Gastroesophageal sphincter (tissue), 4 donors: ENCODE results near the gene MAP3K1. TPM values are rescaled to one million over a fixed set of nuclear protein-coding genes. Genes with fewer than 3 reads are reported as not detected.

Source experiments
- ATAC-seq: fragments of 150-250 bp; one replicate; pipeline ENCODE4 v1.9.1; 2016; ENCODE audit warnings: mild to moderate bottlenecking, moderate library complexity
- H3K27ac ChIP-seq, 4 donors: fragments of 200-600 bp; sonication (generic) in 3 of 4; 1 replicate in 3 of 4; 2 replicates in 1 of 4; pipeline ENCODE4 v1.5.1; 2016 to 2019
- H3K27me3 ChIP-seq: fragments of 200-600 bp; sonication (generic); one replicate; pipeline ENCODE4 v1.5.1; 2019
- H3K36me3 ChIP-seq, 2 donors: fragments of 200-600 bp; sonication (generic); one replicate each; pipeline ENCODE4 v1.5.1; 2019; ENCODE audit warnings: control low read depth in 1 of 2
- H3K4me1 ChIP-seq, 3 donors: fragments of 200-600 bp; sonication (generic); 1 replicate in 2 of 3; 2 replicates in 1 of 3; pipeline ENCODE4 v1.5.1; 2016 to 2019; ENCODE audit warnings: control low read depth in 2 of 3
- H3K4me3 ChIP-seq, 2 donors: fragments of 200-600 bp; sonication (generic); one replicate each; pipeline ENCODE4 v1.5.1; 2019; ENCODE audit warnings: mild to moderate bottlenecking in 1 of 2, moderate library complexity in 1 of 2
- H3K9me3 ChIP-seq, 3 donors: fragments of 200-600 bp; sonication (generic); one replicate each; pipeline ENCODE4 v1.5.1; 2017 to 2019; ENCODE audit warnings: control low read depth in 2 of 3
- EP300 ChIP-seq: sonication (generic); formaldehyde crosslinking; IDR thresholded peaks from one replicate; pipeline ENCODE4 v1.6.1; 2017; ENCODE audit warnings: antibody characterized with exemption, mild to moderate bottlenecking
- POLR2A ChIP-seq, 2 donors: fragments of 450-650 bp; IDR thresholded peaks; one replicate each; pipeline ENCODE4 v1.6.1; 2017; ENCODE audit warnings: antibody characterized with exemption in 2 of 2, mild to moderate bottlenecking in 2 of 2, moderate library complexity in 1 of 2
- POLR2AphosphoS5 ChIP-seq: sonication (generic); formaldehyde crosslinking; IDR thresholded peaks from one replicate; pipeline ENCODE4 v1.6.1; 2017; ENCODE audit warnings: antibody characterized with exemption
- WGBS, 2 donors: methylation state at CpG; one replicate each; pipeline ENCODE4 v1.1.5; 2018; ENCODE audit warnings: low coverage in 1 of 2; 5-methylcytosine and 5-hydroxymethylcytosine counted together
- total RNA-seq, 4 donors: library from RNA; depleted of rRNA; stranded (reverse); fragments of >200 nt; gene quantifications; one replicate each; pipeline ENCODE4 v1.1.0, GENCODE V29; 2016
- TF ChIP-seq, protein P1 (sequence below), 4 experiments: fragments of 200-600 bp in 2 of 4; fragments of 450-650 bp in 2 of 4; sonication (generic) in 1 of 4; IDR thresholded peaks; one replicate each; pipeline ENCODE4 v1.5.1; 2017 to 2019; ENCODE audit warnings: antibody characterized with exemption in 4 of 4, mild to moderate bottlenecking in 2 of 4, moderate library complexity in 2 of 4

Gene MAP3K1
- total RNA-seq, 4 donors from 2014 or later: 7.6 to 16.0 (median 9.7) TPM

- Histone ChIP-seq H3K36me3 (no peaks in the 10 kb centered on the region), H3K27me3 (no peaks in the 10 kb centered on the region), H3K4me1 (peaks cover 0 to 84% (median 13%) of the 10 kb centered on the region in 3 donors), H3K9me3 (no peaks in the 10 kb centered on the region), H3K27ac (no peak overlapping the region), H3K4me3 (no peak overlapping the region)
- no peak for TF ChIP-seq POLR2AphosphoS5
- no peak for TF ChIP-seq EP300
- TF ChIP-seq, protein P1, sequence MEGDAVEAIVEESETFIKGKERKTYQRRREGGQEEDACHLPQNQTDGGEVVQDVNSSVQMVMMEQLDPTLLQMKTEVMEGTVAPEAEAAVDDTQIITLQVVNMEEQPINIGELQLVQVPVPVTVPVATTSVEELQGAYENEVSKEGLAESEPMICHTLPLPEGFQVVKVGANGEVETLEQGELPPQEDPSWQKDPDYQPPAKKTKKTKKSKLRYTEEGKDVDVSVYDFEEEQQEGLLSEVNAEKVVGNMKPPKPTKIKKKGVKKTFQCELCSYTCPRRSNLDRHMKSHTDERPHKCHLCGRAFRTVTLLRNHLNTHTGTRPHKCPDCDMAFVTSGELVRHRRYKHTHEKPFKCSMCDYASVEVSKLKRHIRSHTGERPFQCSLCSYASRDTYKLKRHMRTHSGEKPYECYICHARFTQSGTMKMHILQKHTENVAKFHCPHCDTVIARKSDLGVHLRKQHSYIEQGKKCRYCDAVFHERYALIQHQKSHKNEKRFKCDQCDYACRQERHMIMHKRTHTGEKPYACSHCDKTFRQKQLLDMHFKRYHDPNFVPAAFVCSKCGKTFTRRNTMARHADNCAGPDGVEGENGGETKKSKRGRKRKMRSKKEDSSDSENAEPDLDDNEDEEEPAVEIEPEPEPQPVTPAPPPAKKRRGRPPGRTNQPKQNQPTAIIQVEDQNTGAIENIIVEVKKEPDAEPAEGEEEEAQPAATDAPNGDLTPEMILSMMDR (IDR thresholded peaks at IDR 0.05): no peak
- no peak for TF ChIP-seq POLR2A (IDR thresholded peaks at IDR 0.05)
- WGBS, 2 donors: 58 to 59% methylated on average over 3 to 5 of the region's 5 CpGs
- ATAC-seq: no peak
These were observed 11.7 kb downstream of the MAP3K1 start for GRCh38 chr5:56827049-56827448.

DNA sequence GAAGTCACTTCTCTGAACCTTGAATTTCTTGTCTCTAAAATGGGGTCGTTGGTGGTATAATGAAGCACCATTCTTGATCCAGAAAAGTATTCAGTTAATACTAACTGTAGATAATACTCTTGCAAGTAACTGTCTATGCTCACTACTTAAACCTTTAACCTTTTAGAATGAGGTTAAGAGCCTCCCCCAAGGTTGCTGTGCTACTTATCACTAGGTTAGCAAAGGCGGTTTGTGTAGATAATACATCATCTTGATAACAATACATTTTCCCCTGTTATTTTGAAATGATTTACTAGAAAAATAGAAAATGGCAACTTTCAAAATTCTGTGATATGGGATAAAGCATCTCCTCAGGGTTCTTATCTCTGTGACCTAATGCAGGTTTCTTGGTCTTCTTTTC, 12.6 kb downstream of the MAP3K1 start:
- ATAC-seq: no peak
- peaks cover 0 to 90% (median 13%) of the 10 kb centered on the region in 3 donors for H3K4me1 ChIP-seq
- 79 to 89% methylated on average over 2 of the region's 2 CpGs for WGBS, 2 donors
- no peaks in the 10 kb centered on the region for H3K27me3 ChIP-seq
- no peaks in the 10 kb centered on the region for H3K36me3 ChIP-seq
- H3K9me3 ChIP-seq: no peaks in the 10 kb centered on the region
- H3K4me3 ChIP-seq: no peak overlapping the region
- TF ChIP-seq EP300: no peak
- TF ChIP-seq, protein P1 (IDR thresholded peaks at IDR 0.05): no peak
- TF ChIP-seq POLR2AphosphoS5: no peak
- no peak for TF ChIP-seq POLR2A (IDR thresholded peaks at IDR 0.05)
- H3K27ac ChIP-seq: no peak overlapping the region

GRCh38 chr5:56829137-56829908, 14.0 kb downstream of the MAP3K1 start:
- H3K4me3 ChIP-seq: no peak overlapping the region
- ATAC-seq: no peak
- no peaks in the 10 kb centered on the region for H3K27me3 ChIP-seq
- H3K27ac ChIP-seq: no peak overlapping the region
- no peaks in the 10 kb centered on the region for H3K36me3 ChIP-seq
- WGBS, 2 donors: 81 to 91% methylated on average over 8 to 9 of the region's 11 CpGs
- H3K4me1 ChIP-seq: peaks cover 0 to 91% (median 8%) of the 10 kb centered on the region in 3 donors
- H3K9me3 ChIP-seq: no peaks in the 10 kb centered on the region
- TF ChIP-seq EP300: no peak
- TF ChIP-seq POLR2AphosphoS5: no peak
- TF ChIP-seq, protein P1 (IDR thresholded peaks at IDR 0.05): no peak
- TF ChIP-seq POLR2A (IDR thresholded peaks at IDR 0.05): no peak

GRCh38 chr5:56831773-56832172, 16.4 kb downstream of the MAP3K1 start:
- Histone ChIP-seq H3K27me3 (no peaks in the 10 kb centered on the region), H3K4me3 (no peak overlapping the region), H3K4me1 (peaks cover 0 to 88% (median 7%) of the 10 kb centered on the region in 3 donors), H3K27ac (no peak overlapping the region), H3K9me3 (no peaks in the 10 kb centered on the region), H3K36me3 (no peaks in the 10 kb centered on the region)
- no peak for TF ChIP-seq POLR2AphosphoS5
- 56 to 71% methylated on average over 1 of the region's 1 CpG for WGBS, 2 donors
- no peak for ATAC-seq

DNA sequence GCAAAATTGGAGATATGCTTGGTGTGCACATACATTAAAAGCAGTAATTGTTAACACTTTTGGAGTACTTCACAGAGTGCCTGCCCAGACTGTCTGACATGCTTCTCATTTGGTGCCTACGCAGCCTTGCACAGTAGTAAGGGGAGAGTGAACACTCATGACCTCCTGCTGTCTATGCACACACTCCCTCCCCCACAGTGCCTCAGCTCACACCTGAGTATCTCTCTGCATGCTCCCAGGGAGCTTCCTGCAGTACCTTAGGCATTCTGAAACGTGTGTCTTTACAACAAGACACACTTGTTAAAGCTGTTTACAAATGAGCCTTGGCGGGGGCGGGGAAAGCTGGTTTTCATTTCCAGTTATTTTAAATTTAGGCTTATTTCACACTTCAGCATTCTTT, 18.0 kb downstream of the MAP3K1 start:
- Histone ChIP-seq H3K4me1 (peaks cover 5 to 90% (median 9%) of the 10 kb centered on the region in 3 donors), H3K27me3 (no peaks in the 10 kb centered on the region), H3K9me3 (no peaks in the 10 kb centered on the region), H3K4me3 (no peak overlapping the region), H3K36me3 (no peaks in the 10 kb centered on the region), H3K27ac (no peak overlapping the region)
- ATAC-seq: no peak
- TF ChIP-seq, protein P1 (IDR thresholded peaks at IDR 0.05): no peak
- TF ChIP-seq EP300 (no peak), POLR2A (IDR thresholded peaks at IDR 0.05) (no peak), POLR2AphosphoS5 (no peak)
- 74 to 79% methylated on average over 3 to 4 of the region's 4 CpGs for WGBS, 2 donors
